ENCODE measurements around the gene SUGCT. TPM values are rescaled to one million over a fixed set of nuclear protein-coding genes. Genes with fewer than 3 reads are reported as not detected.

The SUGCT gene
- polyA plus RNA-seq, 1 experiment, result 12.5 TPM

DNA sequence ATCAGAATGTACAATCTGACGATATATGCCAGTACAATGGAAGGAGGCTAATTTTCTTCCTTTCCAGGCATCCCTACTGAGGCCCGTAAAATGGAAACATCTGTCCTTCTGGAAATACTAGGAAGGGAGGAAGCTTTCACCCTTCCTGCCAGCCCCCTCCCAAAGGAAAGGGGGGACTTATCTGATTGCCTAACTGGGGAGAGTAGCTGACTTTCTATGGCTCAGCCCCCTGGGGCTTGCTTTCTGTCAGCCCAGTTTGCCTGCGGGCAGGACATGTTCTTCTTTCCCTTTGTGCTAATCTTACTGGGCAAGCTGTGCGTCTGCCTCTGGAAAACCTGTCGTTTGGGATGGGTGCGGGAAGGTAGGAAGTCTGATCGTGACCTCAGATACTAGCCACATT is 508.9 kb downstream of the SUGCT start:
- POLR2A ChIA-PET, result no interaction called here
- TF ChIP-seq CTCF (IDR thresholded peaks at IDR 0.05; ENCODE audit: low read depth, low read length), result no peak

GRCh38 chr7:40644454-40645188 is 509.8 kb downstream of the SUGCT start:
- Histone ChIP-seq H3K9me3 (ENCODE audit: control insufficient read depth, insufficient read depth, low read length) (no peaks in the 10 kb centered on the region), H3K27ac (ENCODE audit: low read depth, low read length) (no peak overlapping the region), H3K4me3 (ENCODE audit: low read depth, low read length) (no peak overlapping the region), H3K27me3 (ENCODE audit: control insufficient read depth, insufficient read depth, low read length) (no peaks in the 10 kb centered on the region)
- no peak for DNase-seq (ENCODE audit: low read depth, low spot score)
- CTCF ChIA-PET, result no interaction called here
- no peak for TF ChIP-seq CTCF (IDR thresholded peaks at IDR 0.05; ENCODE audit: low read depth, low read length)
- POLR2A ChIA-PET, result no interaction called here

More for the DNA sequence above, 508.9 kb downstream of the SUGCT start:
- Histone ChIP-seq H3K27me3 (ENCODE audit: control insufficient read depth, insufficient read depth, low read length) (no peaks in the 10 kb centered on the region), H3K27ac (ENCODE audit: low read depth, low read length) (no peak overlapping the region), H3K4me3 (ENCODE audit: low read depth, low read length) (no peak overlapping the region), H3K9me3 (ENCODE audit: control insufficient read depth, insufficient read depth, low read length) (no peaks in the 10 kb centered on the region)
- DNase-seq (ENCODE audit: low read depth, low spot score), result no peak
- CTCF ChIA-PET, result no interaction called here

GRCh38 chr7:40645197-40645596 is 510.4 kb downstream of the SUGCT start:
- H3K4me3 ChIP-seq (ENCODE audit: low read depth, low read length), result no peak overlapping the region
- DNase-seq (ENCODE audit: low read depth, low spot score), result no peak
- H3K9me3 ChIP-seq (ENCODE audit: control insufficient read depth, insufficient read depth, low read length), result no peaks in the 10 kb centered on the region
- POLR2A ChIA-PET, result no interaction called here
- no peak for TF ChIP-seq CTCF (IDR thresholded peaks at IDR 0.05; ENCODE audit: low read depth, low read length)
- no peak overlapping the region for H3K27ac ChIP-seq (ENCODE audit: low read depth, low read length)
- no peaks in the 10 kb centered on the region for H3K27me3 ChIP-seq (ENCODE audit: control insufficient read depth, insufficient read depth, low read length)
- CTCF ChIA-PET, result no interaction called here

DNA sequence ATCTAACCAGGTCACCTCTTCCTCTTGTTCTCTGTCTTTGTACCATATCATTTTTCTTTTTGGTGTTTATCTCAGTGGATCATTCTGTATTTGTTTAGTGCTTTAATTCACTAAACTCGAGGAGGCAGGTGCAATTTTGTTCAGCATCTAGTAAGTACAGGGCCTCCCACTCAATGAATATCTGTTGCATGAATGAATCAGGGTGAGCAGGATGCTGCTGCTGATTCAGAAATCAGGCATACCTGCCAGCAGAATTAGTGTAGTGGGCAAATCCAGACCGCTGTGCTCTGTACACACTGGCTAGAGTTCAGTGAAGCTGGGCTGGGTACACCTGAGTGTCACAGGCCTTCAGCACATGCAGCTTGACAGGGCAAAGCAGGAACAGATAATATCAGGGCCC is 511.9 kb downstream of the SUGCT start:
- DNase-seq (ENCODE audit: low read depth, low spot score), result no peak
- CTCF ChIA-PET, result no interaction called here
- Histone ChIP-seq H3K27me3 (ENCODE audit: control insufficient read depth, insufficient read depth, low read length) (no peaks in the 10 kb centered on the region), H3K4me3 (ENCODE audit: low read depth, low read length) (no peak overlapping the region), H3K9me3 (ENCODE audit: control insufficient read depth, insufficient read depth, low read length) (no peaks in the 10 kb centered on the region), H3K27ac (ENCODE audit: low read depth, low read length) (no peak overlapping the region)
- TF ChIP-seq CTCF (IDR thresholded peaks at IDR 0.05; ENCODE audit: low read depth, low read length), result no peak
- POLR2A ChIA-PET, result no interaction called here

GRCh38 chr7:40647719-40648118 is 512.9 kb downstream of the SUGCT start:
- Histone ChIP-seq H3K27me3 (ENCODE audit: control insufficient read depth, insufficient read depth, low read length) (no peaks in the 10 kb centered on the region), H3K9me3 (ENCODE audit: control insufficient read depth, insufficient read depth, low read length) (no peaks in the 10 kb centered on the region), H3K27ac (ENCODE audit: low read depth, low read length) (no peak overlapping the region), H3K4me3 (ENCODE audit: low read depth, low read length) (no peak overlapping the region)
- ChIA-PET CTCF (no interaction called here), POLR2A (no interaction called here)
- DNase-seq (ENCODE audit: low read depth, low spot score), result peak; percentile 6
- no peak for TF ChIP-seq CTCF (IDR thresholded peaks at IDR 0.05; ENCODE audit: low read depth, low read length)

Measured in AG04450 (cell line).